GM21825 (cell line): Measurements from ENCODE around the gene ERMARD.
"Not testable (repeated sequence)": the region's sequence is repeated elsewhere in the genome, so short reads cannot be mapped to it uniquely, and the experiment has no call there.

ENCODE experiments used
- ATAC-seq: cut with Tn5 transposase; IDR thresholded peaks from one replicate; pipeline ENCODE4 v1.9.1; 2021; ENCODE audit warnings: mild to moderate bottlenecking, moderate library complexity; ENCODE audit not compliant: unreplicated experiment

Gene ERMARD

DNA sequence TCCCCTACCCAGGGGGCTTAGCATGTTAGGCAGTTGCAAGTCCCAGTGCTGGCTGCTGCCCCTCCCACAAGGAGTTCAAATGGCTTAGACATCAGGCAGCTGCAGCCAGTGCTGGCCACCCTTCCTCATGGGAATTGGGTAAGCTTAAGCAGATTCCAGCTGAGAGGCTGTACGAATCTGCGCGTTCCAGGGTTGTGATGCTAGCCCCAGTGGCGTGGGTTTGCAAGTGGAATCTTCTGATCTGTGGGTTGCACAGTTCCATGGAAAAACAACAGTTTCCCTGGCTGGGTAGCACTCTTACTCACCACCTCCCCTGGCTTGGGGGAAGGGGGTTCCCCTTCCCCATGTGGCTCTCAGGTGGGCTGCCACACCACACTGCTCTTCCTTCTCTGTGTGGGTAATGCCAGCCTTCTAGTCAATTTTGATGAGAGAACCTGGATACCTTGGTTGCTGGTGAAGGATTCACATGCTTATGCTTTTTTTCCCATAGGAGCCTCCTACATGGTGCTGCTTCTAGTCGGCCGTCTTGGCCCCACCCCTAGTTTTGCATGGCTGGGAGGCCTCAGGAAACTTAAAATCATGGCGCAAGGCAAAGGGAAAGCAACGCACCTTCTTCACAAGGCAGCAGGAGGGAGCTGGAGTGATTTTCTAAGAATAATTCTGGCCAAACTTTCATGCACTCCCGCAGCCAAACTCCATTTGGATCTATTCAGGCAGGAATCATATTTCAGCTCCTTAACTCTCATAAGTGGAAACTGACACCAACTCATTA, 13.0 kb upstream of the ERMARD start:
- no peak for ATAC-seq

DNA sequence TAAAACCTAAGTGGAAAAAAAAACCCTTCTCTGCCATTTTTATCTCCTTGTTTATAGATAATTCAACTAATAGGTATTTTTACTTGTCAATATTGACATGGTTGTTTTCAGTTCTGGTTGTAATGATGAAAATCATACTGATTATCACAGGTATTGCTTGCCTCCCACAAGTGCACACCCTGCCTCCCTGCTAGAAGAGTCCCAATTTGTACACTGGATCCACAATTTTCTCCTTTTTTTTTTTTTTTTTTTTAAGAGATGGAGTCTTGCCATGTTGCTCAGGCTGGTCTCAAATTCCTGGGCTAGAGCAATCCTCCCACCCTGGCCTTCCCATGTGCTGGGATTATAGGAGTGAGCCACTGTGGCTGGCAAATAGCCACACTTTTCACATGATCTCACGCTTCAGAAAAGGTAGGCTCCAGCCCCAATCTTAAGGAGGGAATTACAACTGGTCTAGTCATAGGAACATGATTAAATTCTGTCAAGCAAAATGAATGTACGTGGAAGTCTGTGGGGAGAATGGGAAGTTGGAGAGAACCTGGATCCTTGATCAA, 12.4 kb upstream of the ERMARD start:
- no peak for ATAC-seq

DNA sequence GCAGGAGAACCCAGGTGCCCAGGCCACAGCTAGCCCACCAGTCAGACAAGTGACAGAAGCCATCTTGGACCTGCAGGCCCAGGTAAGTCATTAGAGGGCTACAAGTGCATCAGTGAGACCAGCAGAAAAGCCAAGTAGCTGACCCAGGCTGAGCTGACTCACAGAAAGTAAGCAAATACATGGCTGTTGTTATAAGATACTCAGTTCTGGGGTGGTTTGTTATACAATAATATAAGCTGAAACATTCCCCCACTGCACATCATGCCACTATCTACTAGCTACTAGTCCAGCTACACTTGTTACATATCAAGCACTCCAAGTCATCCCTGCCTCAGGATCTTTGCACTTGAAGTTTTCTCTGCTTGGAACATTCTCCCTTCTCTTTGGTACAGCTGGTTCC, 10.1 kb upstream of the ERMARD start:
- ATAC-seq, result no peak

DNA sequence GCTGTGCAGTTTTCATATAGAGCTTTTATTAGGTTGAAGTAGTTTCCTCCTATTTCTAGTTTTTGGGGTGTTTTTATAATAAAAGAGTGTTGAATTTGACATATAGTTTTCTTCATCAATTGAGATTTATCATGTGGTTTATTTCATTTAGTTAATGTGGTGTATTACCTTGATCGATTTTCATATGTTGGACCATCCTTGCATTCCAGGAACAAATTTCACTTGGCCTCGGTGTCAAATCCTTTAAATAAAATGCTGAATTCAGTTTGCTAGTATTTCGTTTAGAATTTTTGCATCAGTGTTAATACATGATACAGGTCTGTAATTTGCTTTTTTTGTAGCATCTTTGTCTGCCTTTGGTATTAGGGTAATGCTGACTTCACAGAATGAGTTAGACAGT, 6.0 kb upstream of the ERMARD start:
- ATAC-seq, result no peak

DNA sequence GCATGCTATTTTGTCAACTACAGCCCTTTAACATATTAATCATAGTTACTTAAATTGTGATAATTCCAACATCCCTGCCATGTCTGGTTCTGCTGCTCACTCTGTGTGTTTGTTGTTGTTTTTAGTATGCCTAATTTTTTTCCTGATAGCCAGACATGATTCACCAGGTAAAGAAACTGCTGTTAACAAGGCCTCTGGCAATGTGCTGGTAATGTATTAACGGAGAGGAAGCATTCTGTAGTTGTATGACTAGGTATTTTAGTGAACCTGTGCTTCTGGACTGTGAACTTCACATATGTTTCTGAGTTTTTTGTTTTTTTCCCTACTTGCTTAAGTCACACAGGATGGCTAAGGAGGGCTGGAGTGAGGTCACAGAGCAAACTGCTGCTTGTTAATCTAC, 4.9 kb upstream of the ERMARD start:
- no peak for ATAC-seq

DNA sequence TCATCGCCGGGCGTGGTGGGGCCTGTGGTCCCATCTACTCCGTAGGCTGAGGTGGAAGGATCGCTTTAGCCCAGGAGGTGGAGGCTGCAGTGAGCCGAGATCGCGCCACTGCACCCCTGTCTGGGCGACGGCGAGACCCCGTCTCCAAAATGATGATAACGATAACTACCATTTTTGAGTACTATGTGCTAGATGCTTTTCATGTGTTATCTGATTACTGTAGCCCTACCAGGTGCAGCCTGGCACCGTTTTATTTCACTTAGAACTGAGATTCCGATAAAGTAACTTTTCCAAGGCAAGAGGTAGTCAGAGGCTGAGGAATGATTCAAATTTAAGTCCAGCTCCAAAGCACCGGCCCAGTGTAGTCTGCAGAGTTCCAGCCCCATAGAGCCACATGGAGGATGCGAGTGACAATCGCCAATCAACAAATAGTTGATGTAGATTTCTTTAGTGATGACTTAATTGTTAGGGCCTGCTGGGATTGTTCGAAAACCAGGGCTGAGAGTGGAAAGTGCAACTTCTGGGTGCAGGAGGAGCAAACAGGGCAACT, 727 bp downstream of the ERMARD start:
- ATAC-seq, result no peak

DNA sequence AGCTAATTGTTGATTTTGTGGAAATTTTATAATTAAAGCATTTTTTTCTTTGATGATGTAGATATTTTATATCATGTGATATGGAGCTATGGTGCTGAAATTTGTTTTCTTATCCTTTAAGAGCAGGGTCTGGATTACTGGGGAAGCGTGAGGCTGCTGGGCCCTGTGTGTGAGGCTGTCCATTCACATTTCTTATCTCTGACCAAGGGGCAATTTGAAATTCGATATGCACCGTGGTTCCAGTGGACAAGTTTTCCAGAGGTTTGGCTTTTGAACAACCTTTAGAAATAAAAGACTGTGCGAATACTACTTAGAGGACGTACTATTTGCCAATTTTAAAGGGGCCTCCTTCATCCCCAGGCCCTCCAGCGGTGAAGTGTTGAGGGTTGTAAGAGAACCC, 3.7 kb downstream of the ERMARD start:
- ATAC-seq, result no peak

DNA sequence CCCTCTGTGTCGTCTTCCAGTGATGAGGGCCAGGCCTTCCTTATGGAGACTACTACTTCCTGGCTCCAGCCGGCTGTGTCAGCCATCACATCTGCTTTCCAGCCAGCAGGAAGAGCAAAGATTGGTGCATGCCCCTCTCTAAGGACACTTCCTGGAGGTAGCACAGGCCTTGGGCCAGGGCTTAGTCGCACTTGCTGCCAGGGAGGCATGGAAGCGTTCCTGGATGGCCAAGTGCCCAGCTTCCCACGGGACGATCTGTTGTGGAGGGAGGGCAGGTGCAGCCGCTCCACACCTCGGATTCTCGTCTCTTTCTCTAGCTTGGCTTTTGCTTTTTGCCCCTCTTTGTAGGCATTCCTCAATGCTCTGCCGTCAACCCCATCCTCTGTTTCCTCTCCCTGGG, 11.9 kb downstream of the ERMARD start:
- ATAC-seq, result no peak

DNA sequence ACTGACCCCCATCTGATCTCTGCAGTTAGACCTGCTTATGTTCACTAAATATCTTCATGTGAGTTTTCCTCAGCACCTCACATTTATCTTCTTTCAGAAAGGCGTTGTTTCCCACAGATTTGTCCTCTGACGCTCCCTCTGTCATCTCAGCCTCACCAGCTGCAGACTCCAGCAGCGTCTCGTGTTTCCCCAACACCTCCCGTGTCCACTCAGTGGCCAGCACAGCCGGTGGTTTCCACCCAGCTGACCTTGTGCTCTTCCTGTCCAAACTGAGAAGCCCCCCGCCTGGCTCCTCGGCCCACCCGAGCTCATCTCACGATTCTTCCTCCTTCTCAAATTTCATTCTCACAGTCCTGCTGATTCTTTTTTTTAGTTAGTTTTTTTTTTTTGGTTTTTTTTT, 12.5 kb downstream of the ERMARD start:
- no peak for ATAC-seq

DNA sequence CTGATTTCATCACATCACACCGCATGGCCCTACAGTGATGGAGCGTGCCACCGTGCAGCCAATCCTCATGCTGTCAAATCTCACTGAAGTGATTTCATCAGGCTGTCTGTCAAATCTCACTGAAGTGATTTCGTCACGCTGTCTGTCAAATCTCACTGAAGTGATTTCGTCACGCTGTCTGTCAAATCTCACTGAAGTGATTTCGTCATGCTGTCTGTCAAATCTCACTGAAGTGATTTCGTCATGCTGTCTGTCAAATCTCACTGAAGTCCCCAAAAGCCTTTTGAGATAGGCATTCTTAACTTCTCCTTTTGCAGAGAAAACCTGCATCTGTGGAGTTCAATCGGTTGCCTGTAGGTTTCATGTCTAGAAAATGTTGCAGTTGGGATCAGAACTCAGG, 14.4 kb downstream of the ERMARD start:
- ATAC-seq, result not testable (repeated sequence)

DNA sequence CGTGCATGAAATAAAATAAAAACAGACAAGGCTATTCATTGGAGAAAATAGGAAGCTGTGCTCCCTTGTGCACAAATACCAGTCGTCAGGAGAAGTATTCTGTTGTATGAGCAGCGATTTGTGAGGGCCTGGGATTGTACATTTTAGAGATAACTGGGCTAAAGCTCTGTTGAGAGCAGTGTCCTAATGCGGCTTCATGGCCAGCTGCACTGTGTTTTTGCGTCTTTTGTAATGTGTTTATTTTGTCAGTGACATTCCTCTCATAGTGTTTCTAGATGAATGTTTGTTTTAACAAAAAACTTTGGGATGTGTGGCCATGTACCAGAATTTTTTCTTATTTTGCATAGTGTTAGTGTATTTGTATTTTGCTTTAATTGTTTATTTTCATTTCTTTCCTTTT, 14.8 kb downstream of the ERMARD start:
- ATAC-seq, result no peak

DNA sequence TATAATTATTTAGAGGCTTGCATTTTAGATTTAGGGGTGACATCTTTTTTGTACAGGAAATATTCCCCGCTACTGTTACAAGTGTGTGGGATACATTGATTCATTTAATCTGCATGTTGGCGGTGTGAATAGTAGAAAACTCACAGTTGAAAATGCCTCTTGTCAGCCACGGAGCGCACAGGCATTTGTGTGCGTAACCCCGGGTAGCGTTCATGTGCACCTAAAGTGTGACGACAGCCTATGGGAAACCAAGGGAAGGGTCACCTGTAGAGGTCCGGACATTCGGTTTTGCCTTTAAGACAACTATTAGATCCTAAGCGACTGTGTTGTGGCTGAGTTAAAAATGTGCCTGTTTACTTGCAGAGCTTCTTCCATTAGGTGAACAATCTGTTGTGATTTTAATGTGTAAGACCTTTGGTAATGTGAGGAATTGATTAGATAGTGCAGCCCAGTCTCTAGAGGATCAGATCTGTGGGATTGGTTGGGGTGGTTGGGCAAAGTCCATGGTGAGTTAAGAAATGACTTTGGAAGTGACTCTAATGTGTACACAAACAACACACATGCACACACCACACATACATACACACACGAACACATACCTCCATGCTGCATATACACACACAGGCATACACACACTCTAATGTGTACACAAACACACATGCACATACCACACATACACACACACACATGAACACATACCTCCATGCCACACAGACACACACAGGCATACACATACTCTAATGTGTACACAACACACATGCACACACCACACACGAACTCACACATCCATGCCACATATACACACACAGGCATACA, 15.7 kb downstream of the ERMARD start:
- no peak for ATAC-seq

DNA sequence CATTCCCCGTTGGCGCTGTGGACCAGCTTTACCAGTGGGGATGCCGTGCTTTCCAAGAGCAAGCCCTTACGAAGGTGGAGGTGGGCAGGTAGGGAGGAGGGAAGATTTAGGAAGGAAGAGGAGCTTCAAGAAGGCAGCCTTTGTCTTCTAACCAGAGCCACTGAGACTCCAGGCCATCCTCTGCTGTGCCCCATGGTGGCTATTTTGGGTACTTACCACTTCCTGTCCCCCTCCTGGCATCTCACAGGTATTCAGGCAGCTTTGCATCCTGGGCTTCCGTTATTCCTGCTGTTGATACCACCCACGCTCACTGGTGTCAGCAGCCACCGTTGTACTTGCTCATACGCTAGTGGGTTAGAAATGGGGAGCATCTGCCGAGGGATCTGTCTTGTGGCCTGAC, 22.9 kb downstream of the ERMARD start:
- no peak for ATAC-seq

DNA sequence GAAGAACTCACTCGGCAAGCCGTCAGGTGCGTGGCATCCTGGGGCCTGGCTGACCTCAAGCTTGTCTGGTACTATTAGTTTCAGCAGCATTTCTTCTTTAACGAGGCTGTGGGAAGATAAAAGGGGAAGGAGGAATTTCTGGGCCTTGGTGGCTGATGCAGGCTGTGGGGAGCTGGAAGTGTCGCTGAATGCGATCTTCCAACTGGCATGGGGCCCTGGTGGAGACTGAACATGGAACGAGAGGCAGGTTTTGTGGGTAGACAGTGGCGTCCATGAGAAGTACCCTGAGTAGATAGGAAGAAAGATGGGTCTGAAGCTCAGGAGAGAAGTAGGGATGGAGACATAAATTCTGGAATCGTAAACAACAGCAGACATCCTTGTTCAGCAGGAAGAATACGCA, 23.9 kb downstream of the ERMARD start:
- ATAC-seq, result no peak

DNA sequence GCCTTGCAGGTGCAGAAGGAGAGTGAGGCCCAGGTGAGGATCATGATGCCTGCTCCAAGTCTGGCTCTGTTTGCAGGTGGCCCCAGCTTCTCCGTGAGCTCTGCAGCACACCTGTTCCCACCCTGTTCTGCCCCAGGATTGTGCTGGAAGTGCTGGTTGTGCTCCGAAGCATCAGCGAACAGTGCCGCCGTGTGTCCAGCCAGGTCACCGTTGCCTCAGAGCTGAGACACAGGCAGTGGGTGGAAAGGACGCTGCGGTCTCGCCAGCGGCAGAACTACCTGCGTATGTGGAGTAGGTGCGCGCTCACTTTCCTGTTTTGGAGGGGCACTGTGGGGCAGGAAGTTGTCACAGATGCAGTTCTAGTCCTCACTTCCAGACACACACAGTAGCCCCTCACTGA, 25.0 kb downstream of the ERMARD start:
- no peak for ATAC-seq

DNA sequence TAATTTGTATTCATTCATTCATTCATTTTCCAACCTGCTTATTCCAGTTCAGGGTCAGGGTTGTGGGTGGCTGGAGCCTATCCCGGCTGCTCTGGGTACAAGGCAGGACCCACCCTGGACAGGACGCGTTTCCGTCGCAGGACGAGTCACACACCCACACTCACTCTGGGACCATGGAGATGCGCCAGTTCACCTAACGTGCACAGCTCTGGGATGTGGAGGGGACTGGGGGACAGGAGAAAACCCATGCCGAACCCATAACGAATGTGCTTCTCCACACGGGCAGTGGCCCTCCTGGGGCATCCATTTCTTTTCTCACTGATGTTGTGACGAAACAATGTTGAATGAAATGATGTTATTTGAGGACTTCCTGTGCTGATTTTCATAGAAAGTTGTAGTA, 26.5 kb downstream of the ERMARD start:
- no peak for ATAC-seq

DNA sequence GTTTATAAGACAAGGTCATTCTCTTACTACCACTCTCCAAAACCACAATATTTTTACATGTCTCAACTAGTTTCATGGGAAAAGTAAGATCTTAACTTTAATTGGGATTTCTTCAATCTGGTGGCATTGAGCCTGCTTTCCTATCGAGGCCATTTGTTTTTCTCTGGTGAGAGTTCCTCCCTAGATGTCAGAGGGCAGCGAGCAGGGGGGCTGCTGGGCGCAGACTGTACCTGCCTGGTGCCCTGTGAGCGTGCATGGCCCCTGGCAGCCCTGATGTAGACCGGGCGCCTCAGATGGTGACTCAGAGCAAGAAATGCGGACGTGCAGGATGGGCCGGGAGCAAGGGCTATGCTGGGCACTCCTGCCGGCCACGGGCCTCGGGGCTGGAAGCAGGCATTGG, 27.2 kb downstream of the ERMARD start:
- no peak for ATAC-seq

DNA sequence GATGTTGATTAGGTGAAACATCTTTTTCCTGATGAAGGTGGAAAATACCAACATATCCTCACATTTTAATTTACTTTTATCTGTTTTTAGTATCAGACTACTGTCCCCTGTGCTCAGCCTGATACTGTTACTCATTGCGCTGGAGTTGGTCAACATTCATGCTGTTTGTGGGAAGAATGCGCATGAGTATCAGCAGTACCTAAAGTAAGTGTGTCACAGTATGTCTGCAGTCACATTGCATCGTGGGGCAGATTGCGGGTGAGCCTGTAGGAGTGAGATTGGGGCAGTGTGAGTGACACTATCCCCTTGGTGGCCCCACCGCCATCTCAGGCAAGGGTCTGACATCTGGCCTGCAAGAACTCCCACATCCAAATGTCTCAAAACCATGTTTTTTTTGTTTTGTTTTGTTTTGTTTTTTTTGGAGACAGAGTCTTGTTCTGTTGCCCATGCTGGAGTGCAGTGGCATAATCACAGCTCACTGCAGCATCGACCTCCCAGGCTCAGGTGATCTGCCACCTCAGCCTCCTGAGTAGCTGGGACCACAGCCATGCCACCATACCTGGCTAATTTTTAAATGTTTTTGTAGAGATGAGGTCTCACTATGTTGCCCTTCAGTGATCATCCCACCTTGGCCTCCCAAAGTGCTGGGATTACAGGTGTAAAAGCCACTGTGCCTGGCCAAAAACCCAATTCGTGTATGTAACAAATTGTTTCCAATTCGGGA, 27.8 kb downstream of the ERMARD start:
- no peak for ATAC-seq

DNA sequence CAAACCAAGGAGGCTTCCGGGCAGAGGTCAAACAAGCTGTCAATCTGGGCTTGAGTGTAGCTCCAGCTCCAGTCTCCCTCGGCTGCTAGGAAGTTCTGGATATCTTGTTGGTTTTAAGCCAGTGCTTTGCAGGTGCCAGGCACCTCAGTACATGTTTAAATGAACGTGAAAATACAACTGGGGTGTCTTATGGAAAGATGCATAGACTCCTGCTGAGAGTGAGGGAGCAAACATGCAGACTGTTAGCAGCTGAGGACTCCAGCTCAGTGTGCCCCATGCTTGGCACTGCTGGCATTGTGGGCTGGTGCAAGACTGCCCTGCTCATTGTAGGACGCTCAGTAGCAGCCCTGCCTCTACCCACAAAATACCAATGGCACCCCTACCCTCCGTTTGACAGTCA, 28.5 kb downstream of the ERMARD start:
- no peak for ATAC-seq

DNA sequence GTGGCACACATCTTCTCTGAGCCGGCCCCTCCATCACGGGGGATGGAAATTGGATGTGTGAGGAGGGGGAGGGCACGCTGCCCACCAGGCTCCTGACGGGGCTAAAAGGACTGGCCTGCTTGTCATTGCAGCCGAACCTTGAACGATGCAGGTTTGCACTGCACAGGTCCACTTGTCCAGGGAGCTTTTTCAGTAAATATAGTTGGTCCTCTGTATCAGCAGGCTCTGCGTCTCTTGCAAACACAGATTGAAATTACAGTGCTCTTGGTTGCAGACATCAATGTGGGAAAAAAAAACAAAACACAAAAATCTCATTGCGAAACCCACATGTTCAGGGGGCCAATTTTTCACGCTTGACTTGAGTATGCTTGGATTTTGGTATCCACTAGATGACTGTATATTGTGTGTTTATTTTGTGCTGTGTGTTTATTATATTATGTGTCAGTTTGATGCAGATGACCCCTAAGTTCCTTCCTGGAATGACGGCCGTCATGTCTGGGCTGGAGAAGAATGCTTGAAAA, 29.2 kb downstream of the ERMARD start:
- no peak for ATAC-seq

DNA sequence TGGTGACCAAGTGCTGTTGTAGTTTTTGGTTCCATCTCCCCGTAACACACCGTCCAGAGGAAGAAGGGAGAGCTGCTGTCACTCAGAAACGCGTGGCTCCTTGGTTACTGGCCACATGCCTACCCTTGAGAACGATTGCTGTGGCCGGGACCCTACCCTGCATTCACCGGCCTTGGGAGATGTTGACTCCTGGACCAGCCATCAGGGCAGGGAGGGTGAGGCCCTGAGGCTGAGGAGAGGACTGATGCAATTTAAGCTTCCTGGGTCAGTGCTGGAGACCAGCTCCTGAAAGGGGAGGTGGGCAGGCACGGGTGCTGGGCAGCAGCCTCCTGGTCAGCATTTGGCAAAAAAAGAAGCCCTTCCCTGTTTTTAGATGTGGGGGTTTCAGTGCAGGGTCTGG, 31.5 kb downstream of the ERMARD start:
- ATAC-seq, result no peak
